Measurements from ENCODE around the gene KMT2C.

KMT2C gene

DNA sequence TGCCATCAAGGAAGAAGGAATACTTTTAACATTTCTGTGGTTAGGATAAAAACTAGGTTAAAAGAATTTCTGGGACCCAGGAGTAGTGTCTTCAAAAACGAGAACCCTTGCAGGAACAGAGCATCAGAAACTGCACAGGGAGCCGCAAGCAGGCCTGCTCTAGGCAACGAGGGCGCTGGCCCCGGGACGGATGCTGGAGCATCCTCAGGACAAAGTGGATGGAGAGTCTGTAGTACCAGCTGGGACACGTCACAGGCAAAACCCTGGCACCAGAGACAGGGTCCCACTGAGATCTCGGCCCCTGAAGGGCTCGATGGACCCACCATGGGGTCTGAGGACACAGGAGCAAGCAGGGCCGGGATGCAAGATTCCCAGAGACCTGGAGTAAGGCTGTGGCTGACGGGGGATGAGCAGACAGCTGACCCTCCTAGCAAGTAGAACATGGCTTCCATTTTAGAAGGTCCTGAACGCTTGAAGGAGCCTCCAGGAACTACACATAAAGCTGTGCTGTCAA, 303.8 kb downstream of the KMT2C start (continued):
- TF ChIP-seq POU6F1 (CRISPR knock-in tag; IDR thresholded peaks at IDR 0.05; ENCODE audit: borderline replicate concordance, low read depth): no peak
- no peak for TF ChIP-seq PPARA (CRISPR knock-in tag; IDR thresholded peaks at IDR 0.05; ENCODE audit: borderline replicate concordance)
- TF ChIP-seq SNAI2 (CRISPR knock-in tag; IDR thresholded peaks at IDR 0.05): no peak

- ATAC-seq: peak; percentile 7
- TF ChIP-seq ZFP3 (CRISPR knock-in tag; IDR thresholded peaks at IDR 0.05) (no peak), CSDC2 (CRISPR knock-in tag; IDR thresholded peaks at IDR 0.05) (no peak), ZC3H10 (CRISPR knock-in tag; IDR thresholded peaks at IDR 0.05) (no peak), TSHZ2 (CRISPR knock-in tag; IDR thresholded peaks at IDR 0.05) (no peak), PPARA (CRISPR knock-in tag; IDR thresholded peaks at IDR 0.05; ENCODE audit: borderline replicate concordance) (no peak), OSR1 (CRISPR knock-in tag; IDR thresholded peaks at IDR 0.05) (no peak), TOX (CRISPR knock-in tag; IDR thresholded peaks at IDR 0.05; ENCODE audit: borderline replicate concordance) (no peak), ZNF565 (CRISPR knock-in tag; conservative IDR thresholded peaks at IDR 0.05; ENCODE audit: low read depth) (no peak), ARNTL (CRISPR knock-in tag; IDR thresholded peaks at IDR 0.05; ENCODE audit: borderline replicate concordance, low read depth) (no peak), TCF4 (CRISPR knock-in tag; IDR thresholded peaks at IDR 0.05; ENCODE audit: borderline replicate concordance) (no peak), ZFP30 (CRISPR knock-in tag; IDR thresholded peaks at IDR 0.05) (no peak)
Observed at GRCh38 chr7:152130658-152131590, 304.9 kb downstream of the KMT2C start.

DNA sequence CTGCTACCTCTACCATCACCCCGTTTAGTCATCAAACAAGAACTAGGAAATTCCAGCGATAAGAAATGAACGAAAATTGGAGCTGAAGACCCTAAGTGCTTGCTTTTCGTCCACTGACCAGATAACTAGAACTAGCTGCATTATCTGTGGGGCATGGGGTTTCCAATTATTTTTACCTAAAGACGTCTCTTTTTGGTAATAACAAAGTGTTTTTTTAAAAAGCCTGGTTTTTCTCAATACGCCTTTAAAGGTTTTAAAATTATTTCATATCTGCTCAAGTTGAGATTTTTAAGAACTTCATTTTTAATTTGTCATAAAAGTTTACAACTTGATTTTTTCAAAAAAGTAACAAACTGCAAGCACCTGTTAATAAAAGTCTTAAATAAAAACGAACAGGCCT, 306.1 kb downstream of the KMT2C start:
- TF ChIP-seq, protein P1, sequence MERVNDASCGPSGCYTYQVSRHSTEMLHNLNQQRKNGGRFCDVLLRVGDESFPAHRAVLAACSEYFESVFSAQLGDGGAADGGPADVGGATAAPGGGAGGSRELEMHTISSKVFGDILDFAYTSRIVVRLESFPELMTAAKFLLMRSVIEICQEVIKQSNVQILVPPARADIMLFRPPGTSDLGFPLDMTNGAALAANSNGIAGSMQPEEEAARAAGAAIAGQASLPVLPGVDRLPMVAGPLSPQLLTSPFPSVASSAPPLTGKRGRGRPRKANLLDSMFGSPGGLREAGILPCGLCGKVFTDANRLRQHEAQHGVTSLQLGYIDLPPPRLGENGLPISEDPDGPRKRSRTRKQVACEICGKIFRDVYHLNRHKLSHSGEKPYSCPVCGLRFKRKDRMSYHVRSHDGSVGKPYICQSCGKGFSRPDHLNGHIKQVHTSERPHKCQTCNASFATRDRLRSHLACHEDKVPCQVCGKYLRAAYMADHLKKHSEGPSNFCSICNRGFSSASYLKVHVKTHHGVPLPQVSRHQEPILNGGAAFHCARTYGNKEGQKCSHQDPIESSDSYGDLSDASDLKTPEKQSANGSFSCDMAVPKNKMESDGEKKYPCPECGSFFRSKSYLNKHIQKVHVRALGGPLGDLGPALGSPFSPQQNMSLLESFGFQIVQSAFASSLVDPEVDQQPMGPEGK (CRISPR knock-in tag; IDR thresholded peaks at IDR 0.05; ENCODE audit: borderline replicate concordance): no peak
- TF ChIP-seq OSR1 (CRISPR knock-in tag; IDR thresholded peaks at IDR 0.05) (no peak), CSDC2 (CRISPR knock-in tag; IDR thresholded peaks at IDR 0.05) (no peak), TCF4 (CRISPR knock-in tag; IDR thresholded peaks at IDR 0.05; ENCODE audit: borderline replicate concordance) (no peak), BACH2 (CRISPR knock-in tag; IDR thresholded peaks at IDR 0.05; ENCODE audit: borderline replicate concordance) (no peak), ARNTL (CRISPR knock-in tag; IDR thresholded peaks at IDR 0.05; ENCODE audit: borderline replicate concordance, low read depth) (no peak), ZC3H10 (CRISPR knock-in tag; IDR thresholded peaks at IDR 0.05) (no peak), CREB5 (CRISPR knock-in tag; IDR thresholded peaks at IDR 0.05; ENCODE audit: low read depth) (no peak), GLIS3 (CRISPR knock-in tag; IDR thresholded peaks at IDR 0.05) (no peak), ISL1 (CRISPR knock-in tag; IDR thresholded peaks at IDR 0.05) (no peak), ESRRG (CRISPR knock-in tag; IDR thresholded peaks at IDR 0.05) (no peak), ZNF565 (CRISPR knock-in tag; conservative IDR thresholded peaks at IDR 0.05; ENCODE audit: low read depth) (no peak), RARB (CRISPR knock-in tag; IDR thresholded peaks at IDR 0.05) (no peak), TOX (CRISPR knock-in tag; IDR thresholded peaks at IDR 0.05; ENCODE audit: borderline replicate concordance) (no peak)
- ATAC-seq: no peak
